OCI-LY1 (cell line): ENCODE data around the gene PTH2R.

ENCODE experiments used
- H2AFZ ChIP-seq: fragments of 200-600 bp; sonication (generic), shearing (Covaris generic); 2 replicates; pipeline ENCODE4 v1.6.0; 2014; ENCODE audit warnings: antibody characterized with exemption, mild to moderate bottlenecking, low read length
- H3F3A ChIP-seq: fragments of 200-600 bp; sonication (generic), shearing (Covaris generic); 2 replicates; pipeline ENCODE4 v1.6.0; 2014; ENCODE audit warnings: mild to moderate bottlenecking, antibody characterized with exemption, low read length, moderate library complexity; ENCODE audit not compliant: insufficient read depth
- H3K27ac ChIP-seq: fragments of 200-600 bp; sonication (generic); 2 replicates; pipeline ENCODE4 v1.5.1; 2014; ENCODE audit warnings: low read length, mixed run types, mild to moderate bottlenecking, low read depth; ENCODE audit not compliant: poor library complexity, severe bottlenecking
- H3K27me3 ChIP-seq: fragments of 200-600 bp; sonication (generic); 2 replicates; pipeline ENCODE4 v1.6.0; 2014; ENCODE audit warnings: antibody characterized with exemption, mild to moderate bottlenecking, low read length, moderate library complexity; ENCODE audit not compliant: insufficient read depth
- H3K36me3 ChIP-seq: fragments of 200-600 bp; sonication (generic); 2 replicates; pipeline ENCODE4 v1.6.1; 2014; ENCODE audit warnings: mild to moderate bottlenecking, antibody characterized with exemption, low read length, moderate library complexity, mixed read lengths; ENCODE audit not compliant: insufficient read depth
- H3K4me1 ChIP-seq: fragments of 200-600 bp; sonication (generic); 2 replicates; pipeline ENCODE4 v1.5.1; 2014; ENCODE audit warnings: mild to moderate bottlenecking, low read length, moderate library complexity; ENCODE audit not compliant: insufficient read depth, severe bottlenecking
- H3K4me2 ChIP-seq: fragments of 200-600 bp; sonication (generic), shearing (Covaris generic); 2 replicates; pipeline ENCODE4 v1.6.1; 2014; ENCODE audit warnings: low read length
- H3K4me3 ChIP-seq: fragments of 200-600 bp; sonication (generic); 2 replicates; pipeline ENCODE4 v1.5.1; 2014; ENCODE audit warnings: low read length, low read depth, mild to moderate bottlenecking, mixed read lengths; ENCODE audit not compliant: poor library complexity, severe bottlenecking
- H3K79me2 ChIP-seq: fragments of 200-600 bp; shearing (Covaris generic); 2 replicates; pipeline ENCODE4 v1.6.1; 2016; ENCODE audit warnings: mixed run types, low read length, mixed read lengths; ENCODE audit not compliant: insufficient read depth
- H3K9ac ChIP-seq: fragments of 200-600 bp; sonication (generic), shearing (Covaris generic); 2 replicates; pipeline ENCODE4 v1.6.1; 2014; ENCODE audit warnings: mild to moderate bottlenecking, low read length, mixed read lengths
- H3K9me2 ChIP-seq: fragments of 200-600 bp; sonication (generic), shearing (Covaris generic); 2 replicates; pipeline ENCODE4 v1.6.1; 2014; ENCODE audit warnings: low read depth, mild to moderate bottlenecking, low read length, mixed read lengths
- H3K9me3 ChIP-seq: fragments of 200-600 bp; shearing (Covaris generic); 2 replicates; pipeline ENCODE4 v1.6.1; 2014; ENCODE audit warnings: low read length, mixed read lengths
- H4K20me1 ChIP-seq: fragments of 200-600 bp; sonication (generic), shearing (Covaris generic); 2 replicates; pipeline ENCODE4 v1.6.0; 2016; ENCODE audit warnings: mild to moderate bottlenecking, low read length; ENCODE audit not compliant: insufficient read depth
- EZH2 ChIP-seq: fragments of 200-600 bp; sonication (generic), shearing (Covaris generic); IDR thresholded peaks from 2 replicates; pipeline ENCODE4 v1.8.0; 2017; ENCODE audit warnings: borderline replicate concordance, mixed run types, mild to moderate bottlenecking, antibody characterized with exemption, low read length, moderate library complexity, mixed read lengths
- TF ChIP-seq, protein P1 (sequence below): fragments of 200-600 bp; sonication (generic), shearing (Covaris generic); IDR thresholded peaks from 2 replicates; pipeline ENCODE4 v1.5.1; 2017; ENCODE audit warnings: mild to moderate bottlenecking, antibody characterized with exemption, low read length, moderate library complexity, mixed read lengths

The PTH2R gene

GRCh38 chr2:208358758-208359631, 47.6 kb upstream of the PTH2R start:
- Histone ChIP-seq H3K9me3 (no peaks in the 10 kb centered on the region), H3K27me3 (no peaks in the 10 kb centered on the region), H3K79me2 (no peaks in the 10 kb centered on the region), H3K36me3 (peaks cover 43% of the 10 kb centered on the region), H3F3A (no peaks in the 10 kb centered on the region), H3K9ac (no peak overlapping the region), H3K4me3 (no peak overlapping the region), H3K27ac (no peak overlapping the region), H4K20me1 (no peaks in the 10 kb centered on the region), H3K4me1 (no peaks in the 10 kb centered on the region), H3K4me2 (no peak overlapping the region), H3K9me2 (no peaks in the 10 kb centered on the region), H2AFZ (no peak overlapping the region)
- TF ChIP-seq EZH2: no peak
- TF ChIP-seq, protein P1, sequence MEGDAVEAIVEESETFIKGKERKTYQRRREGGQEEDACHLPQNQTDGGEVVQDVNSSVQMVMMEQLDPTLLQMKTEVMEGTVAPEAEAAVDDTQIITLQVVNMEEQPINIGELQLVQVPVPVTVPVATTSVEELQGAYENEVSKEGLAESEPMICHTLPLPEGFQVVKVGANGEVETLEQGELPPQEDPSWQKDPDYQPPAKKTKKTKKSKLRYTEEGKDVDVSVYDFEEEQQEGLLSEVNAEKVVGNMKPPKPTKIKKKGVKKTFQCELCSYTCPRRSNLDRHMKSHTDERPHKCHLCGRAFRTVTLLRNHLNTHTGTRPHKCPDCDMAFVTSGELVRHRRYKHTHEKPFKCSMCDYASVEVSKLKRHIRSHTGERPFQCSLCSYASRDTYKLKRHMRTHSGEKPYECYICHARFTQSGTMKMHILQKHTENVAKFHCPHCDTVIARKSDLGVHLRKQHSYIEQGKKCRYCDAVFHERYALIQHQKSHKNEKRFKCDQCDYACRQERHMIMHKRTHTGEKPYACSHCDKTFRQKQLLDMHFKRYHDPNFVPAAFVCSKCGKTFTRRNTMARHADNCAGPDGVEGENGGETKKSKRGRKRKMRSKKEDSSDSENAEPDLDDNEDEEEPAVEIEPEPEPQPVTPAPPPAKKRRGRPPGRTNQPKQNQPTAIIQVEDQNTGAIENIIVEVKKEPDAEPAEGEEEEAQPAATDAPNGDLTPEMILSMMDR: no peak

DNA sequence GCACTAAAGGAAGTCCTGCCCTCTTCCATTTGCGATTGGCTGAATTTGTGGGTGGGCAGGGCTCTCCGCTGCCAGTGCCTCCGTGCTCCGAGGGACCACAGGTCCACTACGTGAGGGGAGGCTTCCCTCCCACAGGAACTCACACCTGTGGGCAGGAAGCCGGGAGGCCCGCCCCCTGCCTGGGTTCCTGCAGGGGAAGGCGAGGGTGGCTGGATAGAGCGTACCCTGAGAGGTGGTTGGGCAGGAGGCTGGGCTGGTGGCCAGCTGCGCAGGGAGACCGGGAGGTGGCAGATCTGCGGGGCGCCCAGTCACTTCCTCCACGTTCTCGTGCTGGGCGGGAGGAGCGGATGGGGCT, 47.0 kb upstream of the PTH2R start:
- Histone ChIP-seq H3K4me2 (no peak overlapping the region), H3F3A (no peaks in the 10 kb centered on the region), H3K9me2 (no peaks in the 10 kb centered on the region), H3K4me1 (no peaks in the 10 kb centered on the region), H2AFZ (no peak overlapping the region), H3K27ac (no peak overlapping the region), H3K9ac (no peak overlapping the region), H4K20me1 (no peaks in the 10 kb centered on the region), H3K27me3 (no peaks in the 10 kb centered on the region), H3K36me3 (peaks cover 36% of the 10 kb centered on the region), H3K79me2 (no peaks in the 10 kb centered on the region), H3K4me3 (no peak overlapping the region), H3K9me3 (no peaks in the 10 kb centered on the region)
- TF ChIP-seq, protein P1: no peak
- no peak for TF ChIP-seq EZH2

GRCh38 chr2:208360259-208361076, 46.1 kb upstream of the PTH2R start:
- no peak overlapping the region for H3K27ac ChIP-seq
- H3F3A ChIP-seq: no peaks in the 10 kb centered on the region
- no peak overlapping the region for H3K4me2 ChIP-seq
- H3K4me3 ChIP-seq: no peak overlapping the region
- no peak for TF ChIP-seq EZH2
- TF ChIP-seq, protein P1: no peak
- no peaks in the 10 kb centered on the region for H4K20me1 ChIP-seq
- no peak overlapping the region for H3K9ac ChIP-seq
- H3K27me3 ChIP-seq: no peaks in the 10 kb centered on the region
- no peaks in the 10 kb centered on the region for H3K9me2 ChIP-seq
- H3K79me2 ChIP-seq: no peaks in the 10 kb centered on the region
- no peak overlapping the region for H2AFZ ChIP-seq
- no peaks in the 10 kb centered on the region for H3K4me1 ChIP-seq
- peaks cover 28% of the 10 kb centered on the region for H3K36me3 ChIP-seq
- 0 out of 2 replicates have a peak, but pooled peaks cover 5% of the 10 kb centered on the region for H3K9me3 ChIP-seq
